ENCODE measurements around the gene RPS18.
A peak's percentile ranks its signal among the peaks of the same experiment; 100 is the strongest.
"Not testable (repeated sequence)": the region's sequence is repeated elsewhere in the genome, so short reads cannot be mapped to it uniquely, and the experiment has no call there.

Gene RPS18

DNA sequence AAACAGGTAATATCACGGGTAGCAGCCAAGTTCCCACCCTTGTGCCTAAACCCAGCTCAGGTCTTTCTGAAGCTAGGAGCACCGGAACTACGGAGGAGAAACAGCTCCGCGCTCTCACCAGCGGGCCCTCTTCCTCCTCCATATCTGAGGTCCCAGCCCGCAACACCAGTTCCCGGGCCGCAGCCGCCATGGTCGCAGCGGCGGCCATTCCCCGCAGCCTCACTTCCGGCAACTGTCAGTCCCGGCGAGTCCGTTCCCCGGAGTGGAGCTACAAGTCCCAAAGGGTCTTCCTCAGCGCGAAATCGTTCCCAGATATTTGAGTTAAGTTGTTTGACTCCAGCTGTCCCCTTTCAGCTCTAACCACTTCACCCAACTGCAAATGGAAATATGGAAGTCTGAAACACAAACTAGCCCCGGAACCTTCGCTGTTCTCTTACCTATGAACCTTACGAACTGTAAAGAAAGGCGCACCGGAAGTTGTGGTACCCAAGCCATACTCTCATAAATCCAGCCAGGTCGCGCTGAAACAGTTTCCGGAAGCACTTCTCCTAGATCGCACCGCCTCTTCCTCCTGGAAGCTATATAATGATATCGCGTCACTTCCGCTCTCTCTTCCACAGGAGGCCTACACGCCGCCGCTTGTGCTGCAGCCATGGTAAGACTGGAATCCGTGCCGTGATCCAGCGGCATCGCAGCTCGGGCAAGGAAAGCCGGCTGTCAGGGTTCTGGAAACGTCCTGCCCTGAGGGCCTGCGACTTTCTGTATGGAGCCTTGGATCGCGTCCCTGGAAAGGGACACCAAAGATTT is at the start of gene RPS18, which contains the start of gene VPS52:
Gene RPS18, plus strand, starts transcription at position 608 of the 807 bp plus-strand sequence. Its CDS starts 45 bp downstream, at position 653.
Gene VPS52, minus strand, starts transcription at position 409 of the 807 bp plus-strand sequence. Its CDS starts 201 bp downstream, at position 208.
- peak; percentile 97 for DNase-seq (ENCODE audit: low read depth)

DNA sequence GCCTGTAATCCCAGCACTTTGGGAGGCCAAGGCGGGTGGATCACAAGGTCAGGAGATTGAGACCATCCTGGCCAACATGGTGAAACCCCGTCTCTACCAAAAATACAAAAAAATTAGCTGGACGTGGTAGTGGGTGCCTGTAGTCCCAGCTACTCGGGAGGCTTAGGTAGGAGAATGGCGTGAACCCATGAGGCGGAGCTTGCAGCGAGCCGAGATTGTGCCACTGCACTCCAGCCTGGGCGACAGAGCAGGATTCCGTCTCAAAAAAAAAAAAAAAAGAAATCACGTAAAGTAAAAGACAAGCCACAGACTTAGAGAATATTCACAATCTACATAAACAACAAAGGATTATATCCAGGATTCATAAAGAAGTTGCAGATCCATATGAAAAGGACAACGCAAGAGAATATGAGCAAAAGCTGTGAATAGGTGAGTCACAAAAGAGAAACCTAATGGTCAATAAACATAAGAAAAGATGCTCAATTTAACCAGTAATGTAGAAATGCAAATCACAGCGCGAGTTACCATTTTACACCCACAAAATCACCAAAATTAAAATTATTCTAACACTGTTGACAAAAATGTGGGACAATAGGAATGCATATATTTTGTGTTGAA is 45.3 kb upstream of the RPS18 start:
- not testable (repeated sequence) for DNase-seq (ENCODE audit: low read depth)

DNA sequence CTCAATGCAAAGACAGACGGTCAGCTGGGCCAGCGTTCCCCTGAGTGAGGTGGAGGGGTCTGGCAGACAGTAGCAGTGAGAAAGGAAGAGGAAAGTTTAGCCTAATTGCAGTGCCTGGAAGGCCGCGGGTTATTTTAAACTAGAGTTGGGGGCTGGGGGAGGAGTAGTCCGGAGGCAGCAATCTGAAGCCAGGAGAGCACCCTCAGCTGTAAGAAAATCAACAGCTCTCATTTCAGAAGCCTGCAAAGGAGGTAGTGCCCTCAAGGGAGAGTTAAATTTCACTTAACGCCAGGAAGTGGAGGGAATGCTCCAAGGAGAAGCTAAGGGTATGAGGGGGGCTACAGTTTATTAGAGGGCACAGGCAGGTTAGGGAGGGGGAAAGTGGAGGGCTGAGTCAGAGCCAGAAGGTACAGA is 36.6 kb upstream of the RPS18 start:
- DNase-seq (ENCODE audit: low read depth): no peak

DNA sequence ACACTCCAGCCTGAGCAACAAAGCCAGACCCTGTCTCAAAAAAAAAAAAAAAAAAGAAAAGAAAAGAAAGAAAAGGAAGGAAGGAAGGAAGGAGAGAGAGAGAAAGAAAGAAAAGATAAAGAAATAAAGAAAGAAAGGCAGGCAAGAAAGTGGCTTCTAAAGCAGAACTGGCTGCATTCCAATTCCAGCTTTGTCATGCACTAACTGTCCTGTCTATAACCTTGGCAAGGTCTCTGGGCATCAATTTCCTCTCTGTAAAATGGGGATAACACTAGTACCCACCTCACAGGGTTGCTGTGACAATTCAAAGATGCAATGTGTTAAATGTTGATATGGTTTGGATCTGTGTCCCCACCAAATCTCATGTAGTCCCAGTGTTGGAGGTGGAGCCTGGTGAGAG is 35.5 kb upstream of the RPS18 start:
- no peak for DNase-seq (ENCODE audit: low read depth)

DNA sequence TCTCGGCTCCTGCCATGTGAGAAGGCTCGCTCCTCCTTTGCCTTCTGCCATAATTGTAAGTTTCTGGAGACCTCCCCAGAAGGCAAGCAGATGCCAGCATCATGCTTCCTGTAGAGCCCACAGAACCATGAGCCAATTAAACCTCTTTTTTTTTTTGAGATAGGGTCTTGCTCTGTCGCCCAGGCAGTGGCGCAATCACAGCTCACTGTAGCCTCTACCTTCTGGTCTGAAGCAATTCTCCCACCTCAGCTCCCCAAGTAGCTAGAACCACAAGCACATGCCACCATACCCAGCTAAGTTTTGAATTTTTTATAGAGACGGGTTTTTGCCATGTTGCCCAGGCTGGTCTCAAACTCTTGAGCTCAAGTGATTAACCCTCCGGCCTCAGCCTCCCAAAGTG is 35.0 kb upstream of the RPS18 start:
- DNase-seq (ENCODE audit: low read depth): no peak

DNA sequence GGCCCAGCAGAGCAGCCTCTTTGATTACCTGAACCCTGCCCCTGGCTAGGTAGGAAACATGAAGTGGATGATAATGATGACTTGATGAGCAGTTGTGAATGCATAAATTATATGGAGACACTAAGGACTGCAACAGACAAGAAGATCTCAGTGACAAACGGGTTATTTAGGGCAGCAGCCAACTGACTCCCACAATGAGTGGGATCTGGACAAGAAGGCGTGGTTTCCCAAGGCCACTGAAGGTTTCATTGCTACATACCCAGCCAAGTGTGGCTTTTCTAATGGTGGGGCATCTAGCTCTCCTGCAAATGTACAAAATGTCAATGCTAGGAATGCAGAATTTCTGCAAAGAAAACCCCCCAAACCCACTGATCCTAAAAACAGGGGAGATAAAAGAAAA is 34.1 kb upstream of the RPS18 start:
- no peak for DNase-seq (ENCODE audit: low read depth)

DNA sequence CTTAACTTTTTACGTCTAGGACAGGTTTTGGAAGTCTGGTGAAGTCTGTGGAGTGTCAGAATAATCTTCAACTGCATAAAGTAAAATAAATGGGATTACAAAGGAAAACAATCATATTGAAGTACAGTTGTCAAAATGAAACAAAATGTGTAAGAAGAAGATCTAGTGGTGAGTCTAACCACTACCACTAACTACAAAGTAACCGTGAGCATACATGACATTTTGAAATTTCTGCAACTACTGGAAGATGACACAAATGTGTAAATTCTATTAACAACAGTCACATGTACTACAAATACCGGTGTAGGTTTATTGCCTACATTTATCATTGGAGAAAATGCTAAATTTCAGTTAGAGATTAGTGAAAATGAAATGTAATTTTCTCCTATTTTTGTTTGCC is 29.9 kb upstream of the RPS18 start:
- no peak for DNase-seq (ENCODE audit: low read depth)

DNA sequence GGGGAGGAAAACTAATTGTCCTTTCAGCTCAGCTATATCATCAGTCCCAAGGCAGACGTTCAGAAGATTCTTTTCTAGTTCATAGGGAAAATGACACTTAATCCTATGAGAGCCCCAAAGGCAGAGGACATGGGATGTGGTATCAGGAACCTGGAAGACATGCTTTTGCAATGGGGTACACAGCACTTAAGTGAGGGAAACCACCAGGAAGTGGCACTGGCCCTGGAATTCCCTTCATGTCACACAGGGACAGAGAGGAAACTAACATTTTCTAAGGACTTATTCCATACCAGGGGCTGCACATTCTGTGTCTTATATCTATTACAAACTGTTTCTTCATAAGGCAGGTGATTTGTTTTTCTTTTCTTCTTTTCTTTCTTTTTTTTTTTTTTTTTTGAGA is 28.4 kb upstream of the RPS18 start:
- DNase-seq (ENCODE audit: low read depth): no peak

DNA sequence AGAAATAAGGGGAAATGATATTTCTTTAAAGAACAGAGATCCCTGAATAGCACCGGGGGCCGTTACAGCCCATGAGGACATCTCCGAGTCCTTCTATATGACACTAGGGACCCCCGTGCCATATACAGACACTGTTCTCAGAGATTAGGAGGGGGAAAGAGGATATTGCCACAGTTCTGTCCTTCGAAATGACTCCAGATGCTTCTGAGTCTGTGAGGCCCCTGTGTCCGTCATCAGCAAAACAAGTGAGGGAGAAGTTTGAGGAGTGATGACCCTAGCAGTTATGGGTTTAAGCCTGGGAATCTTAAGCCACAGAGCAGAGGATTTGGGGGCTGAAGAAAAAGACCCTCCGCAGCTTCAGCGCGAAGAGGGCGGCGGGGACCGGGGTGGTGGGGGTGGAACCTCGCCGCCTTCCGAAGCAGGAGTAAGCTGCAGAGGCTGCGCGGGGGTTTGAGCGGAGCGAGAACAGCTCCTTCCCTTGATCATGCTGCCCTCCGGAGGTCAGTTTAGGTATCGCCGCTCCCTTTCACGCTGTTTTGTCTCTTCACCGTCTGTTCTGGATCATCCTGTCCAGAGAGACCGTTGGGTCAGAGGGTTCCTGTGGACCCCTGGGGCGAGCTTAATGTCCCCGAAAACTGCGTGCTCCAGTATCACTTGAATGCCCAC is 23.8 kb upstream of the RPS18 start:
- DNase-seq (ENCODE audit: low read depth): peak; percentile 55

DNA sequence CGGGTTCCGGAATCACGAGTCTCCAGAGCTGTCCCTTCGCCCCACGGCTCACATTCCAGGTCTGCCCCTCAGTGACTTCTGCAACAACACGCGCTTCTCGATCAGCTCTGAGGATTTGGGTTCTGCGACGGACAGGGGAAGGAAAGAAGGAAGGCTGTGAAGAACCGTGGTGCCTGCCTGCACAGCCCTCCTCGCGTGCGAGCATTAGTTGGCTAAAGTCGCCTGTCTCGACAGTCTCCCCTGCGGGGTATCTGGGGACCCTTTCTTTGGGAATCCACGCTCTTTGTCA is 23.3 kb upstream of the RPS18 start:
- DNase-seq (ENCODE audit: low read depth): no peak

DNA sequence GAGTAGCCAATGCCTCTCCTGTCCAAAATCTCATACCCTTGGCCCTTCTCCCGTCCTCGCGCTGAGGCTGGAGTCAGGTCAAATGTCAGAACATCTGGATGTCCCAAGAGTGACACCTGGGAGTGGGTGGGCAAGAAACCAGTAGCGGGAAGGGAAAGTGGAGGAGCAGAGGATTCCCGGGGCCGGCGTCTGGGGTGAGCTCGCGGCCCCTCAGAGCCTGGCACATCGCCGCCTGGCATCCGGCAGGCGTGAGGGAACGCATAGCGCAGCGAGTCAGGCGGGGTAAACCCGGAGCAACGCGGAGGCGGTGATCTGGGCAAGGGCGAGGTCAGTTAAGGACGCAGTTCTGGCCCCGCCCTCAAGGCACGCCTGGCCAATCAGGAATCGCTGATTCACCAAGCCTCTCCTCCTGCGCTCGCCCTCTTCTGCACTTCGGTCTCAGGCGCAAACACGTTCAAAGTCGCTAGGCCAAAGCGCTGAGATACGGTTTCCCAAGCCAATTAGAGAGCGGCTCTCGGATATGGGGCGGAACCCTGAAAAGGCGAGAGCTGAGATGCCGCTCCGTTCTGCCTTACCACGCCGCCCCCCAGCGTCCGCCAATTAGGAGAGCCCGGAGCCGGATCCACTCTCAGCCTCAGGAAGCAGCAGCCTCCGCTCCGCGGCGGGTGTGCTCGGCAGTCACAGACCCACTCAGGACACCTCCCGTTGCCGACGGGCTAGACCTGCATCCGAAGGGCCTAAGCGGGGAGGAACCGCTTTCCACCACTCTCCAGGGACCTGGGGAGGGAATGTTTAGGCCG is 22.7 kb upstream of the RPS18 start:
- peak; percentile 96 for DNase-seq (ENCODE audit: low read depth)

DNA sequence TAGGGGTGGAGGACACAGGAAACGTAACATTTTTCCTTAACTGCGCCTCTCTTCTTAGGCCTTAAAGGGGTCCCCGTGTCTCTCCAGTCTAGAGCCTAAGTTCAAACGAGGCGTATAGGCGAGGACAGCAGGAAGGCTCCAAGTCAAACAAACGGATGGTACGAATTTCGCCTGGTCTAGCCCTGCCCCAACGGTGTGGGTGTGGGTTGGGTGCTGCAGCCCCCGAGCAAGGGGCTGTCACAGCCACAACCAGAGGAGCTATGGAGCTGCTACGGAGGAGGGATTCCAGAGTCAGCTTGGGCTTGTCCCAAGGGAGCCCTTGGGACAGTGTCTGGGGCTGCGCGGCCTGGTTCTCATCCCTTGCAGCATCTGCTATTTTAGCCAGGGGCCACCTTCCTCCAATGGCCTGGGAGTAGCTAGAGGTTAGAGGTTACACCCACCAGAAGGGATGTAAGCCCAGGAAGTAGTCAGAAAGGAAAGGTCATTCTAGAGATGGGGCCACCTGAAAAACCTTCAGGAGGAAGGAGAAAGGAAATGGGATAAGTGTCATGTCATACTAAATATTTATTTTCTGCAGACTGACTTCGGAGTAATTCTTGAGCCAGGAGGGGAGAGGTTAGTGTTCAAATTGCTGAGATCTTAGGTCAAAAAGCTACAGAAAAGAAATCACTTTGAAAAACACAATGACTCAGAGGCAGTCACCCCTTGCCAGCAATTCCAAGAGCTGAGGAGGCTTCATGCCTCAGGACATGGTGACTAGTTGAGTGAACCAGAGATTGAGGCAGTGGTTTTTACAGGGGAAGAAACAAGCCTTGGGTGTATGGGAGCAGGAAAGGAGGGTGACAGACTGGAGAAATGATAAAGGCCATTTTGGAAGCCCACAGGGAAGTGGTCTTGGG is 21.9 kb upstream of the RPS18 start:
- DNase-seq (ENCODE audit: low read depth): no peak

DNA sequence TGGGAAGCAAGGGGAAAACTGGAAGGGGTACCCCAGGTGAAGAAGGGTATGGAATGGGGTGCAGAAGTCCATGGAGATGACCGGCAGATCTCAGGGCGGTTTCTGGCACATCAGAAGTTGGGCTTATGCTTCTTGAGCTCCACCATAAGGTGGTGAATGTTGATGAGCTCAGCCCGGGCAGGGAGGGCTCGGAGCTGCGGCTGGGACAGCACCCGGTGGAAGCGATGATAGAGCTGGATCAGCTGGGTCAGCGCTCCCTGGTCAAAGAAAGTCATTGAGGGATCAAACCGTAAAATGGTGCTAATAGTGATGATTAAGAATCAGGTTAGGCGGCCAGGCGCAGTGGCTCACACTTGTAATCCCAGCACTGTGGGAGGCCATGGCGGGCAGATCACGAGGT is 21.1 kb upstream of the RPS18 start:
- no peak for DNase-seq (ENCODE audit: low read depth)

DNA sequence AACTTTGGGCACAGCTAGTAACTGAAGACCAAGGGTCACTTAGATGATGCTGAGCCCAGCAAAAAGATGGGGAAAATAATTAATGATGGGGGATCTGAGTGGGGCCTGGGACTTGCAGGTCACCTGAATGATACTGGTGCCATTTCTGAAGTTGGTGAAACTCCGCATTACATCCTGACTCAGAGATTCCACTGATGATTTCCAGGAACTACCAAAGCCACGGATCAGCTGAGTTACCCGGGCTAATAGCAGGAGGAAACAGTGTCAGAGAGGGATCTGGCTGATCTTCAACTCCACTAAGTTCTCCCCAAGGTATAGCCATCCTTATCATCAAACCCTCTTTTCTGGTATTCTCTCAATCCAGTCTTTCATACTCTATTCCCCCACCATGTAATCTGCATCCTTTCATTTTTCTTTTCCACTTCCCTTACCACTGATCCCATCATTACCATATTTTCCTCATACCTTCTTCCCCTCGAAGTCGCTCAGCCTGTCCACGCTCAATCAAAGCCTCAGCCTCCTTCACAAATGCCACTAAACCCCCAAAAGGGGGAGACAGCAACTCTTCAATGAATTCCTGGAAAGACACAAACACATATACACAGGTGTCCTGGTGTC is 20.4 kb upstream of the RPS18 start:
- DNase-seq (ENCODE audit: low read depth): no peak

DNA sequence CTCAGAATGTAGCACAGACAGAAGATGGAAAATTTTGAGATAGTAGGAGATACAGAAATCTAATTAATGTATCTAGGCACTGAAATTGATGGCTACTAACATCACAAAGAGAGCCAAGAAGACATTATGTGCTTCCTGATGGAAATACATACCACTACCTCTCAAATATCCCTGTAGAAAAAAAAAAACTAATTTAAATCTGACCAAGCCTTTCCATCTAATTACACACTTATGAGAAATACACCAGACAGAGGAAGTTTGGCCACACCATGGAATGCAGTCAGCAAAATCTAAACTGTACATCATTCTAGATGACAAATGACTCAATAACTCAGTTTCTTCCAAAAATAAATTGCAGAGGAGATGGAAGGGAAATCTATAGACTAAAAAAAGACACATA is 19.1 kb upstream of the RPS18 start:
- DNase-seq (ENCODE audit: low read depth): no peak

DNA sequence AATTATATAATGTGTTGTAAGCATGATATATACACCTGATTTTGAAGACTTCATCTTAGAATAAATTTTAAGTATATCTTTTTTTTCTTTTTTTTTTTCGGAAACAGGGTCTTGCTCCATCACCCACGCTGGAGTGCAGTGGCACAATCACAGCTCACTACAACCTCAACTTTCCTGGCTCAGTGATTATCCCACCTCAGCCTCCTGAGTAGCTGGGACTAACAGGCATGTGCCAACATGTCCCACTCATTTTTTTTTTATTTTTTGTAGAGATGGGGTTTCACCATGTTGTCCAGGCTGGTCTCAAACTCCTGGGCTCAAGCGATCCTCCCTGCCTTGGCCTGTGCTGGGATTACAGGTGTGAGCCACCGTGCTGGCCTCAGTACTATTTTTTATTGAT is 17.3 kb upstream of the RPS18 start:
- DNase-seq (ENCODE audit: low read depth): no peak

DNA sequence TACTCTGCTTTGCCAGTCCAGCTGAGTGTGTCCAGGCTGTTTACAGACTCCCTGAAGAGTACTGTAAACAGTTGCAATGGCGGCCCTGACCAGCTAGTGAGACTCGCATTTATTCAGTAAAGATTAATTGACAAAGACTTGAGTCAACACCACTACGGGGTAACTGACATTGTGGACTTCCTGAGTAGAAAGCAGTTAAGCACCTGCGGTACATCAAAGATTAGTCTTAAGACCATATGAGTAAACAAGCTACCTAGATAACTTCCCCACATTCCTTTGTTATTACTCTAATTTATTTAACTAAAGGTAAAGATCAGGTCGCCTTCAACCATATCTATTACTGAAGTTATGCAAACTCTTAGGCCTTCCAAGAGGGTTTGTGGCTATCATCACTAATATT is 12.8 kb upstream of the RPS18 start:
- DNase-seq (ENCODE audit: low read depth): no peak

DNA sequence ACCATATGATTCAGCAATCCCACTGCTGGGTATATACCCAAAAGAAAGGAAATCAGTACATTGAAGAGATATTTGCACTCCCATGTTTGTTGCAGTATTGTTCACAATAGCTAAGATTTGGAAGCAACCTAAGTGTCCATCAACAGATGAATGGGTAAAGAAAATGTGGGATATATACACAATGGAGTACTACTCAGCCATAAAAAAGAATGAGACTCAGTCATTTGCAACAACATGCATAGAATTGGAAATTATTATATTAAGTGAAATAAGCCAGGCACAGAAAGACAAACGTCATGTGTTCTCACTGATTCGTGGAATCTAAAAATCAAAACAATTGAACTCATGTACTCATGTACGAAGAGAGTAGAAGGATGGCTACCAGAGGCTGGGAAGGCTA is 9.4 kb upstream of the RPS18 start:
- not testable (repeated sequence) for DNase-seq (ENCODE audit: low read depth)

DNA sequence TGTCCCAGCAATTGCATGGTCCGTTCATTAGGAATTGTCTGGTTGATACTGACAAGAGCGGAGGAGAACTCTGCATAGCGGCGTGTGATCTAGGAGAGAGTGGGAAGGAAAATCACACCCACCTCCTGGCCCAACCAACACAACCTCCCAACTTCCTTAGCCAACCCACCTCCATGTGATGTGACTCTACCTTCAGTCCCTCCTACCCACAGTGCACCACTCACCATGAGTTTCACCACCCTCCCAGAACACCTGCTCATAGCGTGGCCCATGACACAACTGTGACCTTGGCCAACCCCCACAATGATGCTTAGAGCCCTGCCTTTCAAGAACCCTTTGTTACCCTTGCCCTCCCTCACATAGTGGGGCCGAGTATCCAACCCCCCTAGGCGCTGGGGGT is 7.9 kb upstream of the RPS18 start:
- no peak for DNase-seq (ENCODE audit: low read depth)

DNA sequence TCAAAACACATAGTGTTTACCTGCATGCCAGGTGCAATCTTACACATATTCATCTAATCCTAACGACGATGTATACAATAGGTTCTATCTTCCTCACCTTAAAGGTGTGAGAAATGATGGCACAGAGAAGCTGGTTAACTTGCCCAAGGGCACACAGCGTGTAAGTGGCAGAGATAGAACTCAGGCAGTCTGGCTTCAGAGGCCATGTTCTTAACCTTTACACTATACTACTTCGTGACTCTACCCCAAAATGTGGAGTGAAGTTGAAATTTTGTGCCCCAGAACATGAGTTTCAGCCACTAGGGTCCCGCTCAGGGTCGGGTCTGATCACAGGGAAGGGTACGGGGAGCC is 783 bp upstream of the RPS18 start:
- DNase-seq (ENCODE audit: low read depth): no peak
